T1000 (cell line): Measurements from ENCODE around the gene IRAK1.

Source experiments
- DNase-seq: peaks from one replicate; lab custom pipeline; 2025; ENCODE audit warnings: mixed read lengths; lab: John Stamatoyannopoulos, UW

Gene IRAK1

GRCh38 chrX:154019633-154020528 lies at the start of gene IRAK1:
IRAK1 (minus strand) TSS chrX:154019902; CDS start chrX:154019812, 90 bp downstream.
- no peak for DNase-seq

DNA sequence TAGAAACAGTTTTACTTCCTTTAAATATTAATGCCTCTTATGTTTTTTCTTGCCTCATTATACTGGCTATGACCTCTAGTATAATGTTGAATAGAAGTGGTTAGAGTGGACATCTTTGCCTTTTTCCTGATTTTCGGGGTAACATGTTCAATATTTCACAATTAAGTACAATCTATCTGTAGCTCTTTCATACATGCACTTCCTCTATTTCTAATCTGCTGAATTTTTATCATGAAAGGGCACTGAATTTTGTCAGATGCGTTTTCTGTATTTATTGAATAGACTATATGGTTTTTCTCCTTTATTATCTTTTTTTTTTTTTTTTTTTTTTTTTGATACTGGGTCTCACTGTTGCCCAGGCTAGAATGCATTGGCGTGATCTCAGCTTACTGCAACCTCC lies 48.9 kb upstream of the IRAK1 start:
- DNase-seq, result no peak

DNA sequence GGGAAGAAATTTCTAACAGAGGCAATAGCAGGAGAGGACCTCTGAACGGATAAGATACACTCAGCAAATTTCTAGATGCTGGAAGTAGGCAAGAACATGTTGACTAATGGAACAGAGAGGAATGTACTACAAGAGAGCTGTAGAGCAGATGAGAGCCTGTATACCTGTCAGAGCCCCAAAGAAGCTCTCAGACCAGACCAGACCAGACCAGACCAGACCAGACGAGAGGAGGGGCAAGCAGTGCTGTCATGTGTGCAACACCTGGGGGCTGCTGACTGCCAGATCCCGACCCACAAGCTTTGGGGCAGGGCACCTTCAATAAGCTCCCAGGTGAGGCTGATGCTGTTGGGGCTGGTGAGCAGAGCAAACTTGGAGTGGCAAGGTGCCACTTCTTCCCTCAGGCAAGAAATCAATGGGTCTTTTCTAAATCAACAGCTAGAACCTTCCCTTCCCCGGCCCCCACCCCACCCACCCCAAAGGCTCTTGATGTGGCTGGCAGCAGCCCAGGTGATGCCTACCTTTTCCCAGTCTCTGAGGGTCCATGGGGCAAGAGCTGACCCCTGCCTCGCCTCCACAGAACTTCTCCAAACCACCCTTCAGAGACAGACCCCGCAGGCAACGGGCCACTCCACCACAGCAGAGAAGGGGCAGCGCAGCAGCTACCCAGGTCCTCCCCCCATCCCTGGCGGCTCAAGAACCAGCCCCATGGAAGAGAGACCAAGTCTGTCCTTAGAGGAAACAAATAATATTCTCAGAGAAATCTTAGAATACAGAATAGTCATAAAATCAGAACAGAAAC lies 45.1 kb upstream of the IRAK1 start:
- no peak for DNase-seq

DNA sequence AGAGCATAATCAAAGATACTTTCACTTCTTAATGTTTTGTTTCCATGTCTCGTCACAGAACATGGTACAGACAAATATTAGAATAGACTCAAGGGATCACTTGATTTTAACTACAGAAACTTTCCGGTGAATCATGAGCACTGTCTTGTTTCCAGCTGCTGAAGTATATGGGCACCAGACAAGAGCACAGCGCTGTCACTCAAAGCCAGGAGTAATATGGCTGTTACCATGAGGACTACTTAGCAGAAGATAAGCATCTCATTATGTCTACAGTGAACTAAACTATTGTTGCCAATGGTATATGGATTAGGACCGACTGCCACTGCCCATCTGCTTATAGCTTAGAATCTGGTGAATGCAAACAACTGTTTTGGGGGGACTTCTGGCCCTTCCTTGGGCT lies 43.5 kb upstream of the IRAK1 start:
- no peak for DNase-seq

GRCh38 chrX:154061801-154062200 lies 42.1 kb upstream of the IRAK1 start:
- no peak for DNase-seq

- no peak for DNase-seq
These were observed 40.1 kb upstream of the IRAK1 start for GRCh38 chrX:154059729-154060245.

- no peak for DNase-seq
These were observed 39.5 kb upstream of the IRAK1 start for GRCh38 chrX:154059231-154059630.

GRCh38 chrX:154058214-154058997 lies 38.7 kb upstream of the IRAK1 start:
- no peak for DNase-seq

- no peak for DNase-seq
These were observed 38.1 kb upstream of the IRAK1 start for GRCh38 chrX:154057791-154058190.

- DNase-seq, result no peak
These were observed 37.1 kb upstream of the IRAK1 start for GRCh38 chrX:154056770-154057241.

DNA sequence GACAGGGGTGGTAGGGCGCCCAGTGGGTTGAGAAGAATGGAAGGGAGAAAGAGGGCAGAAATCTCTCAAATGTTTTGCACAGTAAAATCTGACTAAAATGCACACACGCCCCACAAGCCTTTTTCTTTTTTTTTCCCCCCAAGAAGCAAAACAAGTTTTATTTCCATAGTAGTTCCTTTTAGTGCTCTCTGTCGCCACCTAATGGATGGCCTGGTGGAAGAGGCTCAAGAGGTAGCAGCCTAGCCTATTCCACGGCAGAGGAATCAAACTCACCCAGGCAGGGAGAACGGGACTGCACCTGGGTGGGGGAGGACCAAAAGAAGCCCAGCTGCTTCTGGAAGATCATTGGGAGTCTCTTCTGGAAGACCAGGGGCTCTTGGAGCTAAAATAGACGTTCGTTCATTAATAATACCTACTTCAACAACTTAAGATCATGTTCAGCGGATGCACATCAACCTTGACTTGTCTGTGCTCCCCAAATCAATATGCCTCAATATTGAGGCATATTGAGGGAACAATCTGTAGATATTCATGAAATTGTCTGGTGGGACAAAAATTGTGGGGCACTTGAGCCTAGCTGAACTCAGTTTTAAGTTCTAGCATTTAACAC lies 31.6 kb upstream of the IRAK1 start:
- no peak for DNase-seq

DNA sequence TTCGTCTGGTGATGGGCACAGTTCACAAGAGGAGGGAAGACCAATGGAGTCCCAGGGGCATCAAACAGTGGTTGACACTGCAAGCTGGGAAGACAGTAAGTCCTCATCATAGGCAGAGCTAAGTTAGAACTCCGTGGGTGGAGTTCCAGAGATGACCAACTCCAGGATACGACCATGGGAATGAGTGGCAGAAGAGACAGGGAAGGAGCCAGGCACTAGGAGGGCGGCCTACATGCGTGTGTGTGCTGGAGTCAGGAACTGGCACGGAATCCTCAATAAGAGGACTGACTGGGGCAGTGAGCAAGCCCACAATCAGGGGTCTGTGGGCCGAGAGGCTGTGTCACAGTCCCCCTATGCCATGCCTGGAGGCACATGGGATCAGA lies 30.4 kb upstream of the IRAK1 start:
- DNase-seq, result no peak

DNA sequence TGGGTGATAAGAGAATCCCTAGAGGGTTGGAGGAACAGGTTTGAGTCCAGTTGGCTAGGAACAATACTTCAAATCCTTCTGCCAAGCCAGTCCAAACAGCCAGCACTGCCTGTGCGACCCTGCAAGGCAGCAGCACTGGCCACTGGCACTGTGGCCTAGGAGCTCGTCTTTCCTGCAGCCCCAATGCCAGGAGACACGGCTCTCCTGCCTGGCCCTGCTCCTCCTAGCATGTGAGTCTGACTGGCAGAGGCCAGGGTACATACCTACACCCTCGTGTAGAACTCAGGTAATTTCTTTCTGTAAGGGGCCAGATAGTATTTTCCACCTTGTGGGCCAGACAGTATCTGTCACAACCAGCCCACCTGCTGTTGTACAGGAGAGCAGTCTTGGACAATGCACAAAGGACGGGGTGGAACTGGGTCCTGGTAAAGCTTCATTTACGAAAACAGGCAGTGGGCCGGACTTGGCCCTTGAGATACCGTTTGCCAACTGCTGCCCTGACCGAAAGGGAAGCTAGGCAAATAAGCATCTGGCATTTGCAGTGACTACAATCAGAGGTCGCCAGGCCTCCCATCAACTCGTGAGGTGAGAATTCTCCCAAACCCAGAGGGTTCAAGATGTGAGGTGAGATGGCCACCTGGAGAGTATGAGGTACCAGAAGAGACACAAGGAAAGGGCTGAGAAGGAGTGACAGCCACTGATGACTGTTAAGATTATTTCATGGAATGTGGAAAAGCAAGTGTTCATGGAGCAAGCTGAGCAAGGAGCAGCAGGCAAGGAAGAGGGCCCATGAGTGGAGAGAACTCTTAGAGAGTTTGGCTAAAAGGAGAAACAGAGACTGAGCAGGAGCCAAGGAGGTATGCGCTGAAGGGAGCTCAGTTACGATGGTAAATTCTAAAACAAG lies 29.8 kb upstream of the IRAK1 start:
- no peak for DNase-seq

DNA sequence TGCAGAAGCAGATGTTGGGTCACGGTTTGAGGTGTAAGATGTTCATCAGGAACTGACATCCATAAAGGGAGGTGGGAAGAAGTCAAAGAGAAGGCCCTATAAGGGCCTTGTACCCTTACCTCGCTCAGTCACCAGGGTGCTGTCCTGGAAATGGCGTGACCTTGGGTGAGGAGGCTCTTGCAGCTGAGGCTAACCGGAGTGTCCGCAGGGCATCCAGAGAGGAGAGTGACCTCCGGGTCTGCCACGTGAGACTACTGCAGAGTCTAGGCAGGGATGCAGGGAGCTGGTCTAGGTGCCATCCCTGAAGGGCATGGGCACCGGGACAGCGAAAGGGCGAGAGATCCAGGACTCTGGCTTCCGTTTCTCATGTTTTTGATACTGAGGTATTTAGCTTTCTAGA lies 28.7 kb upstream of the IRAK1 start:
- DNase-seq, result no peak

GRCh38 chrX:154046940-154047610 lies 27.4 kb upstream of the IRAK1 start:
- no peak for DNase-seq

DNA sequence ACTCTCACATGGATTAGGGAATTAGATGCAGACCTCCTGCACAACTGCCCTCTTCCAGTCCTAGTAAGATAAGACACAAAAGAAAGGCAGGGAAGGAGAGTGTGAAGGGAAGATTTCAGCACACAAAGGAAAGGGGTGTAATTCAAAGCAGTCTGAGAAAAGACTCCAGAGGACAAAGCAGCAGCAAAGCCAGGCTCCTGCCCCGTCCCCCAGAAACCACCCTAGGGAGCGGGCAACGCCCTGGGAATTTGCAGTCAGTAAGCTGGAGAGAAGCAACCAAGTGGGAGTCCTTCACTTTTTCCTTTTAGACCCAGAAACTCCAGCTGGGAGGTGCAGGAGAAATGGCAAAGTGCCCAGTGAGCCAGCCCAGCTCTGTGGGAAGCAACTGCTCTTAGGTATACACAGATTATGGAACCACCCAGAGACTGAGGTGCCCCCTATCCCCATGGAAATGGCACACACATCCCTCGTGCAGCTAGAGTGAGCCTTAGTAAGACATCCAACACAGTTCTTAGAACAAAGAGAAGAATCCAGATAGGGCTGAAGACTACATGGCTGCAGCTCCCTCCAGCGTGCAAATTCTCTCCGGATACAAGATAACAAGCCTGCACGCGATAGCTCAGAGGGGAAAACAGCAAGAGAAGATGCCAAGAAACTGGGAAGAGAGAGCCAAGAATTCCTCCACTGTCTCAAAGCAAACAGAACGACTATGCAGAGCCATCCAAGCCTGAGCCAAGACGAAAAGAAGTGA lies 26.5 kb upstream of the IRAK1 start:
- DNase-seq, result no peak

- DNase-seq, result no peak
These were observed 24.4 kb upstream of the IRAK1 start for GRCh38 chrX:154044091-154044490.

DNA sequence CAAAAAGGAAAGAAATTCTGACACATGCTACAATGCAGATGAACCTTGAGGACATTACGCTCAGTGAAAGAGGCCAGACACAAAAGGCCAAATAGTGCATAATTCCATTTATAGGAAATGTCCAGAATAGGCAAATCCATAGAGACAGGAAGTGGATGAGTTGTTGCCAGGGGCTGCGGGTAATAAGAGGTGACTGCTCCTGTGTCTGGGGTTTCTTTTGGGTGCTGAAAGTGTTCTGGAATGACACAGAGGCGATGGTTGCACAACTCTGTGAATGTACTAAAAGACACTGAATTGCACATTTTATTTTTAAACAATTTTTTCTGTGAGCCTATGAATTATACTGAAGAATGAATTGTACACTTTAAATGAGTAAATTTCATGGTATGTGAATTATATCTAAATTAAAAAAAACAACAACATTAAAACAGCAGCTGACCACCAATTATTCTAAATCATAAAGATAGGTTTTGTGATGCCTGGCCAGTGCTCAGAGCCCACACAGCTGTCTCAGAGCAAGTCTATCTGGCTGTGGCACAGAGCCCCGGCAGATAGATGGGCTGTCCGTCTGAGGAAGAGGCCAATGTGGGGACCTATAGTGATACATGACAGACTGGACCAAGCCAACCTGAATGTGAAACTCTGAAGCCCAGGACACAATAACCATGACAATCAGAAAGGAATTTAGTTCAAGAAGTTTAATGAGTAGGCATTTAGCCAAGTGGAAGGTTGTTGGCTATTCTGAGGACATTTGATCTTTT lies 23.5 kb upstream of the IRAK1 start:
- DNase-seq, result no peak
